NCI-H2196 treated with DMSO at 0.1 percent for 48 hours (cell line): Measurements from ENCODE around the gene HDAC8.
A peak's percentile ranks its signal among the peaks of the same experiment; 100 is the strongest.
"Not testable (repeated sequence)": the region's sequence is repeated elsewhere in the genome, so short reads cannot be mapped to it uniquely, and the experiment has no call there.

ENCODE experiments used
- DNase-seq: peaks from one replicate; lab custom pipeline; 2025; ENCODE audit not compliant: unreplicated experiment; lab: John Stamatoyannopoulos, UW

The HDAC8 gene

GRCh38 chrX:72326605-72327300, 245.9 kb downstream of the HDAC8 start:
- DNase-seq = no peak

- DNase-seq = not testable (repeated sequence)
Observed at GRCh38 chrX:72319651-72320050, 253.0 kb downstream of the HDAC8 start.

- DNase-seq = no peak
Observed at GRCh38 chrX:72317139-72317538, 255.5 kb downstream of the HDAC8 start.

GRCh38 chrX:72316408-72317110, 256.1 kb downstream of the HDAC8 start:
- DNase-seq = no peak

- DNase-seq = no peak
Observed at GRCh38 chrX:72314881-72315280, 257.8 kb downstream of the HDAC8 start.

GRCh38 chrX:72313707-72314641, 258.7 kb downstream of the HDAC8 start:
- DNase-seq = no peak

- DNase-seq = no peak
Observed at GRCh38 chrX:72312311-72312940, 260.2 kb downstream of the HDAC8 start.

- no peak for DNase-seq
Observed at GRCh38 chrX:72309297-72310071, 263.2 kb downstream of the HDAC8 start.

GRCh38 chrX:72308566-72309296, 263.9 kb downstream of the HDAC8 start:
- peak; percentile 6 for DNase-seq

- no peak for DNase-seq
Observed at GRCh38 chrX:72308209-72308565, 264.5 kb downstream of the HDAC8 start.

- no peak for DNase-seq
Observed at GRCh38 chrX:72307646-72308051, 265.0 kb downstream of the HDAC8 start.

GRCh38 chrX:72306851-72307645, 265.6 kb downstream of the HDAC8 start:
- peak; percentile 50 for DNase-seq

GRCh38 chrX:72306085-72306801, 266.4 kb downstream of the HDAC8 start:
- DNase-seq = no peak

GRCh38 chrX:72305286-72306084, 267.2 kb downstream of the HDAC8 start, which contains the start of gene CITED1:
TSS of gene CITED1 (minus strand) at chrX:72305914. CDS start at chrX:72302869, 3,045 bp downstream.
- no peak for DNase-seq

- DNase-seq = no peak
Observed at GRCh38 chrX:72304877-72305276, 267.8 kb downstream of the HDAC8 start.

GRCh38 chrX:72301781-72302180, 270.9 kb downstream of the HDAC8 start:
- DNase-seq = no peak

- DNase-seq = no peak
Observed at GRCh38 chrX:72299891-72300630, 272.6 kb downstream of the HDAC8 start.
